Measurements from ENCODE around the gene INTS6. TPM values are rescaled to one million over a fixed set of nuclear protein-coding genes. Genes with fewer than 3 reads are reported as not detected.

INTS6 gene, protein sequence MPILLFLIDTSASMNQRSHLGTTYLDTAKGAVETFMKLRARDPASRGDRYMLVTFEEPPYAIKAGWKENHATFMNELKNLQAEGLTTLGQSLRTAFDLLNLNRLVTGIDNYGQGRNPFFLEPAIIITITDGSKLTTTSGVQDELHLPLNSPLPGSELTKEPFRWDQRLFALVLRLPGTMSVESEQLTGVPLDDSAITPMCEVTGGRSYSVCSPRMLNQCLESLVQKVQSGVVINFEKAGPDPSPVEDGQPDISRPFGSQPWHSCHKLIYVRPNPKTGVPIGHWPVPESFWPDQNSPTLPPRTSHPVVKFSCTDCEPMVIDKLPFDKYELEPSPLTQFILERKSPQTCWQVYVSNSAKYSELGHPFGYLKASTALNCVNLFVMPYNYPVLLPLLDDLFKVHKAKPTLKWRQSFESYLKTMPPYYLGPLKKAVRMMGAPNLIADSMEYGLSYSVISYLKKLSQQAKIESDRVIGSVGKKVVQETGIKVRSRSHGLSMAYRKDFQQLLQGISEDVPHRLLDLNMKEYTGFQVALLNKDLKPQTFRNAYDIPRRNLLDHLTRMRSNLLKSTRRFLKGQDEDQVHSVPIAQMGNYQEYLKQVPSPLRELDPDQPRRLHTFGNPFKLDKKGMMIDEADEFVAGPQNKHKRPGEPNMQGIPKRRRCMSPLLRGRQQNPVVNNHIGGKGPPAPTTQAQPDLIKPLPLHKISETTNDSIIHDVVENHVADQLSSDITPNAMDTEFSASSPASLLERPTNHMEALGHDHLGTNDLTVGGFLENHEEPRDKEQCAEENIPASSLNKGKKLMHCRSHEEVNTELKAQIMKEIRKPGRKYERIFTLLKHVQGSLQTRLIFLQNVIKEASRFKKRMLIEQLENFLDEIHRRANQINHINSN
- polyA plus RNA-seq (2011; rRNA removed) (38.1 and 53.7 TPM in 2 replicates), polyA minus RNA-seq (2011; rRNA and poly(A)+ RNA removed) (70.1 and 109 TPM in 2 replicates)

DNA sequence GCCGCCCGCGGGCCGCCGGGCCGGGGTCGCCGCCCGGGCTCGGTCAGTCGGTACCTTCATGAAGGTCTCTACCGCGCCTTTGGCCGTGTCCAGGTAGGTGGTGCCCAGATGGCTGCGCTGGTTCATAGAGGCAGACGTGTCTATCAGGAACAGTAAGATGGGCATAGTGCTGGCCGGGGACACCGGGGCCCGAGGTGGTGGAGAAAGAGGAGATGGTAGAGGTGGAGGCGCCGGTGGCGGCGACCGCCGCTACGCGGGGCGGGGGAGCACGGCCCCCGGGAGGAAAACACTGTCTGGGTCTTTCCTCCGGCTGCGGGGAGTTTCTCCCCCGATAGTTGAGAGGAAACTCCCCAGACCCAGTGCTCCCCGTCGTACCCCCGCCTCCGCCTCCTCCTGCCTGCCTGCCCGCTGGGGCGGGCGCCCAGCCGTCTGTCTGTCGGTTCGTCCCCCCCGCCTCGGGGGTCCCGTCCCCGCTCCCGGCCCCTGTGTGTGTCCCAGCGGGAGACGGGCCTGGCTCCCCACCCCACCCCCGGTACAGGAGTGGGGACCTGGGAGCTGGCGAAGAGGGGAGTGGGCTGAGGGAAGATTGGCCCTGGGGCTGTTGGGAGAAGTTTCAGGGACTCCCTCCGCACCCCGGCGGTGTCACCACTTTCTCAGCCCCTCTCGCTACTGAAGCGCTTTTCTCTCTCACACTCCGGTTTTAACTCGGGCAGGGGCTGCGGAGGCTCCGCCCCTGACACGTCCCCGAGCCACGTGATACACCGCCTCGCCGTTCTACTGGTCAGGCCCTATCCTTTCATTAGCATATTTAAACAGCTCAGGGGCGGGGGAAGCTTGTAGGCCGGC is at the start of gene INTS6:
Gene INTS6, minus strand, starts transcription at position 676 of the 846 bp plus-strand sequence. Its CDS starts 511 bp downstream, at position 165.
- Histone ChIP-seq H3K27me3 (ENCODE audit: control insufficient read depth, insufficient read depth, low read length) (no peaks in the 10 kb centered on the region), H3K9me3 (ENCODE audit: control insufficient read depth, insufficient read depth, low read length) (peaks cover 9% of the 10 kb centered on the region; the same call in 1 of the 2 replicates), H3K27ac (ENCODE audit: low read depth, low read length) (peak within 1 kb of the TSS; percentile 90), H3K4me3 (ENCODE audit: low read depth, low read length) (peak within 1 kb of the TSS; percentile 88)
- POLR2A ChIA-PET = interaction anchor here (0.6 to 2.5 kb wide), 67 partner anchors 8 to 969 kb away, joined by 3 to 53 read pairs (median 5); no protein-coding TSS in a partner anchor
- TF ChIP-seq, protein P1, sequence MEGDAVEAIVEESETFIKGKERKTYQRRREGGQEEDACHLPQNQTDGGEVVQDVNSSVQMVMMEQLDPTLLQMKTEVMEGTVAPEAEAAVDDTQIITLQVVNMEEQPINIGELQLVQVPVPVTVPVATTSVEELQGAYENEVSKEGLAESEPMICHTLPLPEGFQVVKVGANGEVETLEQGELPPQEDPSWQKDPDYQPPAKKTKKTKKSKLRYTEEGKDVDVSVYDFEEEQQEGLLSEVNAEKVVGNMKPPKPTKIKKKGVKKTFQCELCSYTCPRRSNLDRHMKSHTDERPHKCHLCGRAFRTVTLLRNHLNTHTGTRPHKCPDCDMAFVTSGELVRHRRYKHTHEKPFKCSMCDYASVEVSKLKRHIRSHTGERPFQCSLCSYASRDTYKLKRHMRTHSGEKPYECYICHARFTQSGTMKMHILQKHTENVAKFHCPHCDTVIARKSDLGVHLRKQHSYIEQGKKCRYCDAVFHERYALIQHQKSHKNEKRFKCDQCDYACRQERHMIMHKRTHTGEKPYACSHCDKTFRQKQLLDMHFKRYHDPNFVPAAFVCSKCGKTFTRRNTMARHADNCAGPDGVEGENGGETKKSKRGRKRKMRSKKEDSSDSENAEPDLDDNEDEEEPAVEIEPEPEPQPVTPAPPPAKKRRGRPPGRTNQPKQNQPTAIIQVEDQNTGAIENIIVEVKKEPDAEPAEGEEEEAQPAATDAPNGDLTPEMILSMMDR (IDR thresholded peaks at IDR 0.05; ENCODE audit: low read depth, low read length) = no peak
- CTCF ChIA-PET = interaction anchor here (0.5 to 1.4 kb wide), 3 partner anchors 133 to 303 kb away, joined by 3 to 5 read pairs (median 4); no protein-coding TSS in a partner anchor
- DNase-seq (ENCODE audit: low read depth, low spot score) = peak; percentile 98

DNA sequence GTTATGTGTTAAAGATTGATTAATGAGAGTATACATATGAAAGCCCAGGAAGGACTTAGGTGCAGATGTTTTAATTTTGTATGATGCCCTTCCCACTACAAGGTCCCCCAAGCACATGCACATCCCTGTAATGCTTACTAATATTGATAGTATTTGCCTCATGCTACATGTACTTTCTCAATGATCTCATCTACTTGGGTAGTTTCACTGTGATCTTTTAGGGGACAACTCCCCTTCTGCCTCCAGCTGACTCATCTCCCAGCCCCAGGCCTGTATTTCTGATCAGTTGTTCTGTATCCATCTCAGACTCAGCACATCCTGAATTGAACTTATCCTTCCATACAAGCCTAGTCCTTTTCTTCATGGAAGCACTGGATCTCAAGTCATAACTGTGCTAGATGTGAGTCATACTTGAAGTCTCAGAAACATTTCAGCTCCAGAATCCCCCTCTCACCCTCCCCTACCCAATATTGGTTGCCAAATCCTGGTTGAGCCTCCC is 49.4 kb upstream of the INTS6 start:
- no peak for DNase-seq (ENCODE audit: low read depth, low spot score)
- H3K4me3 ChIP-seq (ENCODE audit: low read depth, low read length) = no peak overlapping the region
- CTCF ChIA-PET = no interaction called here
- no peaks in the 10 kb centered on the region for H3K9me3 ChIP-seq (ENCODE audit: control insufficient read depth, insufficient read depth, low read length)
- POLR2A ChIA-PET = interaction anchor here (1.2 kb wide), 1 partner anchor 49 kb away, joined by 3 read pairs; no protein-coding TSS in a partner anchor
- no peak overlapping the region for H3K27ac ChIP-seq (ENCODE audit: low read depth, low read length)
- H3K27me3 ChIP-seq (ENCODE audit: control insufficient read depth, insufficient read depth, low read length) = no peaks in the 10 kb centered on the region
- TF ChIP-seq, protein P1 (IDR thresholded peaks at IDR 0.05; ENCODE audit: low read depth, low read length) = no peak

DNA sequence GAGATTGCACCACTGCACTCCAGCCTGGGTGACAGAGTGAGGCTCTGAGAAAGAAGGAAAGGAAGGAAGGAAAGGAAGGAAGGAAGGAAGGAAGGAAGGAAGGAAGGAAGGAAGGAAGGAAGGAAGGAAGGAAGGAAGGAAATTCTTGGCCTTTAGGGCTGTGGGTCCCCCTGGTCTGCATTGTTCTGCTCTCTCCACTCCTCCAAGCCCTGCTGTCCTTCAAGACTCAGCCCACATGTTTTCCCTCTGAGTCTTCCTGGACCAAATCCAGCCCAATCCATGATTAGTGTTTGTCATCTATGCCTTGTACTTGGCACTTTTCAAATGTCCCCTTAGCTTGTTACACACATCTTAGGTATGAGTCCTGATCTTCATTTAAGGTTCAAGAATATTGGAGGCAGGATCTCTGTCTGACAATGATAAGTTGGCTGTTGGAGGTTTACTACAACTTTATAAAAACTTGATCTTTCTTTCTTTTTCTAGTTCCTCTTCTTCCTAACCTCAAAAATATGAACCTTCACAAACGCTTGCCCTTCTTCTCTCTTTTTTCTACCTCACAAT is 48.8 kb upstream of the INTS6 start:
- Histone ChIP-seq H3K27me3 (ENCODE audit: control insufficient read depth, insufficient read depth, low read length) (no peaks in the 10 kb centered on the region), H3K9me3 (ENCODE audit: control insufficient read depth, insufficient read depth, low read length) (no peaks in the 10 kb centered on the region), H3K4me3 (ENCODE audit: low read depth, low read length) (no peak overlapping the region), H3K27ac (ENCODE audit: low read depth, low read length) (no peak overlapping the region)
- TF ChIP-seq, protein P1 (IDR thresholded peaks at IDR 0.05; ENCODE audit: low read depth, low read length) = no peak
- no peak for DNase-seq (ENCODE audit: low read depth, low spot score)
- ChIA-PET POLR2A (interaction anchor here (1.2 kb wide), 1 partner anchor 48 kb away, joined by 3 read pairs; no protein-coding TSS in a partner anchor), CTCF (no interaction called here)

- no peak overlapping the region for H3K4me3 ChIP-seq (ENCODE audit: low read depth, low read length)
- no peaks in the 10 kb centered on the region for H3K27me3 ChIP-seq (ENCODE audit: control insufficient read depth, insufficient read depth, low read length)
- TF ChIP-seq, protein P1 (IDR thresholded peaks at IDR 0.05; ENCODE audit: low read depth, low read length) = no peak
- DNase-seq (ENCODE audit: low read depth, low spot score) = no peak
- CTCF ChIA-PET = no interaction called here
- no peaks in the 10 kb centered on the region for H3K9me3 ChIP-seq (ENCODE audit: control insufficient read depth, insufficient read depth, low read length)
- POLR2A ChIA-PET = no interaction called here
- no peak overlapping the region for H3K27ac ChIP-seq (ENCODE audit: low read depth, low read length)
Observed at GRCh38 chr13:51501096-51501495, 48.3 kb upstream of the INTS6 start.
